K562 (cell line): ENCODE results near the gene PRSS50. TPM values are rescaled to one million over a fixed set of nuclear protein-coding genes. Genes with fewer than 3 reads are reported as not detected.

ENCODE experiments used
- COPS2 ChIP-seq: fragments of 450-650 bp; conservative IDR thresholded peaks from 2 replicates; pipeline ENCODE4 v1.6.1; 2016; ENCODE audit warnings: mild to moderate bottlenecking, moderate library complexity
- EP400 ChIP-seq: fragments of 450-650 bp; IDR thresholded peaks from 2 replicates; pipeline ENCODE4 v1.6.1; 2017; ENCODE audit warnings: antibody characterized with exemption, mild to moderate bottlenecking, moderate library complexity
- FOXJ3 ChIP-seq: sonication (generic); formaldehyde crosslinking; IDR thresholded peaks from 2 replicates; pipeline ENCODE4 v1.4.0; 2020; ENCODE audit warnings: mild to moderate bottlenecking, missing genetic modification reagents
- HDAC1 ChIP-seq, 2 experiments: fragments of 450-650 bp; IDR thresholded peaks; 2 replicates each; pipeline ENCODE4 v1.6.1; 2016 to 2017; ENCODE audit warnings: inconsistent platforms in 1 of 2, mild to moderate bottlenecking in 1 of 2, moderate library complexity in 1 of 2
- IRF2 ChIP-seq: sonication (generic); formaldehyde crosslinking; IDR thresholded peaks from 2 replicates; pipeline ENCODE4 v1.8.1; 2022; ENCODE audit warnings: mild to moderate bottlenecking, missing genetic modification reagents
- KDM2B ChIP-seq: fragments of 250-450 bp; sonication (Bioruptor Pico); IDR thresholded peaks from 2 replicates; pipeline ENCODE4 v1.8.0; 2021; ENCODE audit warnings: mild to moderate bottlenecking, moderate library complexity
- MYC ChIP-seq, 2 experiments: fragments of 250-450 bp in 1 of 2; sonication (Bioruptor Pico) in 1 of 2; IDR thresholded peaks; 2 replicates each; pipeline versions ENCODE4 v1.5.1 to v1.6.1; 2012 to 2021; ENCODE audit warnings: low read depth in 2 of 2, borderline replicate concordance in 1 of 2, improper control_type of control experiment in 1 of 2, low read length in 1 of 2, mild to moderate bottlenecking in 1 of 2, moderate library complexity in 1 of 2
- NCOA1 ChIP-seq: fragments of 450-650 bp; IDR thresholded peaks from 2 replicates; pipeline ENCODE4 v1.6.1; 2016; ENCODE audit warnings: low read depth
- SMARCE1 ChIP-seq: fragments of 450-650 bp; IDR thresholded peaks from 2 replicates; pipeline ENCODE4 v1.7.1; 2016; ENCODE audit warnings: mild to moderate bottlenecking
- SNIP1 ChIP-seq: fragments of 450-650 bp; IDR thresholded peaks from 2 replicates; pipeline ENCODE4 v1.7.1; 2017; ENCODE audit warnings: low read depth, mild to moderate bottlenecking
- TRIM28 ChIP-seq: fragments of 450-650 bp; IDR thresholded peaks from 2 replicates; pipeline ENCODE4 v1.6.1; 2017
- ZNF232 ChIP-seq: sonication (generic); formaldehyde crosslinking; IDR thresholded peaks from 2 replicates; pipeline ENCODE4 v1.8.0; 2022; ENCODE audit warnings: mild to moderate bottlenecking, missing genetic modification reagents
- ZNF445 ChIP-seq: fragments of 250-450 bp; sonication (Bioruptor Pico); IDR thresholded peaks from 2 replicates; pipeline ENCODE4 v1.4.0; 2020; ENCODE audit warnings: low read depth, mild to moderate bottlenecking, moderate library complexity
- ZNF586 ChIP-seq: fragments of 450-650 bp; formaldehyde crosslinking; conservative IDR thresholded peaks from 2 replicates; pipeline ENCODE4 v1.4.0; 2020; ENCODE audit warnings: mild to moderate bottlenecking, moderate library complexity
- ZNF830 ChIP-seq: fragments of 250-450 bp; sonication (Bioruptor Pico); IDR thresholded peaks from 2 replicates; pipeline ENCODE4 v1.5.0; 2021; ENCODE audit warnings: mild to moderate bottlenecking
- ZSCAN29 ChIP-seq: fragments of 450-650 bp; IDR thresholded peaks from 2 replicates; pipeline ENCODE4 v1.6.1; 2017
- polyA plus RNA-seq, 8 experiments: library from polyadenylated mRNA; depleted of rRNA in 4 of 8; stranded (reverse) in 5 of 8; unstranded in 3 of 8; fragments of >200 nt; fragmentation: Nextera tagmentation in 2 of 8; fragmentation: Illumina TruSeq in 1 of 8; extraction: Ambion mirVana in 2 of 8; extraction: Trizol in 1 of 8; gene quantifications; 2 replicates each; pipeline versions ENCODE4 v1.2.1 to v1.2.3, GENCODE V29; 2011 to 2014; ENCODE audit warnings: inconsistent platforms in 1 of 8, missing spikeins in 1 of 8
- total RNA-seq, 7 experiments: library from RNA; depleted of rRNA in 6 of 7; stranded (reverse); fragments of >200 nt in 6 of 7; fragmentation: Illumina TruSeq in 2 of 7; extraction: Trizol in 2 of 7; gene quantifications; 2 replicates each; pipeline versions ENCODE4 v1.2.1 to v1.2.3, GENCODE V29; 2011 to 2021; ENCODE audit warnings: low replicate concordance in 1 of 7
- TF ChIP-seq, protein P1 (sequence below): sonication (generic); formaldehyde crosslinking; IDR thresholded peaks from 2 replicates; pipeline ENCODE4 v1.8.0; 2023; ENCODE audit warnings: missing genetic modification reagents, mild to moderate bottlenecking, borderline replicate concordance
- TF ChIP-seq, protein P2 (sequence below), 3 experiments: IDR thresholded peaks in 2 of 3; conservative IDR thresholded peaks in 1 of 3; 2 replicates each; pipeline ENCODE4 v1.5.1; 2011 to 2012; ENCODE audit warnings: low read length in 3 of 3, mild to moderate bottlenecking in 3 of 3, control low read depth in 2 of 3, improper control_type of control experiment in 1 of 3, inconsistent platforms in 1 of 3, low read depth in 1 of 3, mixed read lengths in 1 of 3, moderate library complexity in 1 of 3; ENCODE audit not compliant: insufficient read depth in 2 of 3
- TF ChIP-seq, protein P3 (sequence below): fragments of 250-450 bp; sonication (Bioruptor Pico); IDR thresholded peaks from 2 replicates; pipeline ENCODE4 v1.5.0; 2021; ENCODE audit warnings: mild to moderate bottlenecking, borderline replicate concordance

Gene PRSS50
- total and polyA plus RNA-seq, 9 of the 15 experiments (the other 6 are each of a cell fraction or from before 2014, with no cell fraction given): 0.01 TPM; not detected in 8

DNA sequence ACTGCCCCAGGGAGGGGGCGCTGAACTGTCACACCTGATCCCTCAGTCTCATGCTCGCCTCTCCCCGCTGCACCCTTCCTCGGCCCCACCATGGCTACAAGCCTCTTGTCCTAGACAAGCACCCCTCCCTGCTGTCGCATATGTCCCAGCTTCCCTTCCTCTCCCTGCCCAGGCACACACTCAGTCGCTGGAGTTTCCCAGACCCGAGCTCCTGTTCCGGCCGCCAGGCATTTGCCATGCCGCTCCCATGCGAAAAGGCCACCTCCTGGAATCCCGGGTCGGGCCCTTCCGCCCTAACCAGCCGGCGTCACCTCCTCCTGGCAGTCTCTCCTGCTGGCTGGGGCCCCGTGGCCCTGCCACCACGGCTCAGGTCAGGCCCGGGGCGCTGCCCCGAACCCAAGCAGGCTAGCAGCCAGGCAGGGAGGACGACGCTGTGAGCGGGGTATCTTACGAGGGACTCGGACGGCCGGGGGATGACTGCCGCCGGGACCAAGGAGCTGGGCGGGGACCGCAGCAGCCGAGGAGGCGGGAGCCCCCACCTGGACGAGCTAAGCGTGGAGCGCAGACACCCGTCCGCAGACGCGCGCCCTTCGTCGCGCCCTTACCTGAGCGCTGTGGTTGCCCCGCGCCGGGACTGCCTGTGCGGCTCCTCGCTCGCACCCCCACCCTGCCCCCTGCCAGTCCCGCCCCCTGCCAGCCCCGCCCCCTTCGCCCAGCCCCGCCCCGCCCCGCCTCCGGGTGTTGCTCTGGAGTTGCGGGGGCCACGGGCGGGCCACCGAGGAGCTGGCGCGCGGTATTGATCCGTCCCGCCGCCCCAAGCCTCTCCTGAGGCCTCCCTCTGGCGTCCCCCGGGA is 24.4 kb downstream of the PRSS50 start, which contains the start of gene ALS2CL (continued):
- no peak for TF ChIP-seq ZSCAN29
- no peak for TF ChIP-seq NCOA1
- no peak for TF ChIP-seq FOXJ3 (CRISPR knock-in tag)
- TF ChIP-seq, protein P1, sequence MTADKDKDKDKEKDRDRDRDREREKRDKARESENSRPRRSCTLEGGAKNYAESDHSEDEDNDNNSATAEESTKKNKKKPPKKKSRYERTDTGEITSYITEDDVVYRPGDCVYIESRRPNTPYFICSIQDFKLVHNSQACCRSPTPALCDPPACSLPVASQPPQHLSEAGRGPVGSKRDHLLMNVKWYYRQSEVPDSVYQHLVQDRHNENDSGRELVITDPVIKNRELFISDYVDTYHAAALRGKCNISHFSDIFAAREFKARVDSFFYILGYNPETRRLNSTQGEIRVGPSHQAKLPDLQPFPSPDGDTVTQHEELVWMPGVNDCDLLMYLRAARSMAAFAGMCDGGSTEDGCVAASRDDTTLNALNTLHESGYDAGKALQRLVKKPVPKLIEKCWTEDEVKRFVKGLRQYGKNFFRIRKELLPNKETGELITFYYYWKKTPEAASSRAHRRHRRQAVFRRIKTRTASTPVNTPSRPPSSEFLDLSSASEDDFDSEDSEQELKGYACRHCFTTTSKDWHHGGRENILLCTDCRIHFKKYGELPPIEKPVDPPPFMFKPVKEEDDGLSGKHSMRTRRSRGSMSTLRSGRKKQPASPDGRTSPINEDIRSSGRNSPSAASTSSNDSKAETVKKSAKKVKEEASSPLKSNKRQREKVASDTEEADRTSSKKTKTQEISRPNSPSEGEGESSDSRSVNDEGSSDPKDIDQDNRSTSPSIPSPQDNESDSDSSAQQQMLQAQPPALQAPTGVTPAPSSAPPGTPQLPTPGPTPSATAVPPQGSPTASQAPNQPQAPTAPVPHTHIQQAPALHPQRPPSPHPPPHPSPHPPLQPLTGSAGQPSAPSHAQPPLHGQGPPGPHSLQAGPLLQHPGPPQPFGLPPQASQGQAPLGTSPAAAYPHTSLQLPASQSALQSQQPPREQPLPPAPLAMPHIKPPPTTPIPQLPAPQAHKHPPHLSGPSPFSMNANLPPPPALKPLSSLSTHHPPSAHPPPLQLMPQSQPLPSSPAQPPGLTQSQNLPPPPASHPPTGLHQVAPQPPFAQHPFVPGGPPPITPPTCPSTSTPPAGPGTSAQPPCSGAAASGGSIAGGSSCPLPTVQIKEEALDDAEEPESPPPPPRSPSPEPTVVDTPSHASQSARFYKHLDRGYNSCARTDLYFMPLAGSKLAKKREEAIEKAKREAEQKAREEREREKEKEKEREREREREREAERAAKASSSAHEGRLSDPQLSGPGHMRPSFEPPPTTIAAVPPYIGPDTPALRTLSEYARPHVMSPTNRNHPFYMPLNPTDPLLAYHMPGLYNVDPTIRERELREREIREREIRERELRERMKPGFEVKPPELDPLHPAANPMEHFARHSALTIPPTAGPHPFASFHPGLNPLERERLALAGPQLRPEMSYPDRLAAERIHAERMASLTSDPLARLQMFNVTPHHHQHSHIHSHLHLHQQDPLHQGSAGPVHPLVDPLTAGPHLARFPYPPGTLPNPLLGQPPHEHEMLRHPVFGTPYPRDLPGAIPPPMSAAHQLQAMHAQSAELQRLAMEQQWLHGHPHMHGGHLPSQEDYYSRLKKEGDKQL: peak; percentile 67; the same call in 1 of the 2 replicates
- TF ChIP-seq ZNF445 (CRISPR knock-in tag): no peak
- no peak for TF ChIP-seq HDAC1 (IDR thresholded peaks at IDR 0.05)
- TF ChIP-seq ZNF232: no peak
- TF ChIP-seq, protein P2, sequence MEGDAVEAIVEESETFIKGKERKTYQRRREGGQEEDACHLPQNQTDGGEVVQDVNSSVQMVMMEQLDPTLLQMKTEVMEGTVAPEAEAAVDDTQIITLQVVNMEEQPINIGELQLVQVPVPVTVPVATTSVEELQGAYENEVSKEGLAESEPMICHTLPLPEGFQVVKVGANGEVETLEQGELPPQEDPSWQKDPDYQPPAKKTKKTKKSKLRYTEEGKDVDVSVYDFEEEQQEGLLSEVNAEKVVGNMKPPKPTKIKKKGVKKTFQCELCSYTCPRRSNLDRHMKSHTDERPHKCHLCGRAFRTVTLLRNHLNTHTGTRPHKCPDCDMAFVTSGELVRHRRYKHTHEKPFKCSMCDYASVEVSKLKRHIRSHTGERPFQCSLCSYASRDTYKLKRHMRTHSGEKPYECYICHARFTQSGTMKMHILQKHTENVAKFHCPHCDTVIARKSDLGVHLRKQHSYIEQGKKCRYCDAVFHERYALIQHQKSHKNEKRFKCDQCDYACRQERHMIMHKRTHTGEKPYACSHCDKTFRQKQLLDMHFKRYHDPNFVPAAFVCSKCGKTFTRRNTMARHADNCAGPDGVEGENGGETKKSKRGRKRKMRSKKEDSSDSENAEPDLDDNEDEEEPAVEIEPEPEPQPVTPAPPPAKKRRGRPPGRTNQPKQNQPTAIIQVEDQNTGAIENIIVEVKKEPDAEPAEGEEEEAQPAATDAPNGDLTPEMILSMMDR (IDR thresholded peaks at IDR 0.05 in 2 of 3, conservative IDR thresholded peaks at IDR 0.05 in 1 of 3; ENCODE audit: insufficient read depth in 2 of 3, low read depth in 1 of 3, low read length in 3 of 3): 0 out of 6 replicates have a peak, but pooled peaks of 1 of the 3 experiments have one; percentile 15
- TF ChIP-seq, protein P3, sequence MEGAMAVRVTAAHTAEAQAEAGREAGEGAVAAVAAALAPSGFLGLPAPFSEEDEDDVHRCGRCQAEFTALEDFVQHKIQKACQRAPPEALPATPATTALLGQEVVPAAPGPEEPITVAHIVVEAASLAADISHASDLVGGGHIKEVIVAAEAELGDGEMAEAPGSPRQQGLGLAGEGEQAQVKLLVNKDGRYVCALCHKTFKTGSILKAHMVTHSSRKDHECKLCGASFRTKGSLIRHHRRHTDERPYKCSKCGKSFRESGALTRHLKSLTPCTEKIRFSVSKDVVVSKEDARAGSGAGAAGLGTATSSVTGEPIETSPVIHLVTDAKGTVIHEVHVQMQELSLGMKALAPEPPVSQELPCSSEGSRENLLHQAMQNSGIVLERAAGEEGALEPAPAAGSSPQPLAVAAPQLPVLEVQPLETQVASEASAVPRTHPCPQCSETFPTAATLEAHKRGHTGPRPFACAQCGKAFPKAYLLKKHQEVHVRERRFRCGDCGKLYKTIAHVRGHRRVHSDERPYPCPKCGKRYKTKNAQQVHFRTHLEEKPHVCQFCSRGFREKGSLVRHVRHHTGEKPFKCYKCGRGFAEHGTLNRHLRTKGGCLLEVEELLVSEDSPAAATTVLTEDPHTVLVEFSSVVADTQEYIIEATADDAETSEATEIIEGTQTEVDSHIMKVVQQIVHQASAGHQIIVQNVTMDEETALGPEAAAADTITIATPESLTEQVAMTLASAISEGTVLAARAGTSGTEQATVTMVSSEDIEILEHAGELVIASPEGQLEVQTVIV: no peak
- no peak for TF ChIP-seq ZNF586 (CRISPR knock-in tag)
- 0 out of 2 replicates have a peak, but pooled peaks have one; percentile 24 for TF ChIP-seq ZNF830 (CRISPR knock-in tag)
- TF ChIP-seq COPS2: no peak
- TF ChIP-seq IRF2: no peak
- no peak for TF ChIP-seq SMARCE1
- no peak for TF ChIP-seq TRIM28
- TF ChIP-seq KDM2B: 0 out of 2 replicates have a peak, but pooled peaks have one; percentile 59
- TF ChIP-seq MYC (IDR thresholded peaks at IDR 0.05; ENCODE audit: low read depth, low read length): no peak
- no peak for TF ChIP-seq MYC (CRISPR knock-in tag; IDR thresholded peaks at IDR 0.05; ENCODE audit: borderline replicate concordance, low read depth)
- no peak for TF ChIP-seq SNIP1
- no peak for TF ChIP-seq EP400
